ENCODE measurements around the gene TSHR.
A peak's percentile ranks its signal among the peaks of the same experiment; 100 is the strongest.
"Not testable (repeated sequence)": the region's sequence is repeated elsewhere in the genome, so short reads cannot be mapped to it uniquely, and the experiment has no call there.

TSHR gene

DNA sequence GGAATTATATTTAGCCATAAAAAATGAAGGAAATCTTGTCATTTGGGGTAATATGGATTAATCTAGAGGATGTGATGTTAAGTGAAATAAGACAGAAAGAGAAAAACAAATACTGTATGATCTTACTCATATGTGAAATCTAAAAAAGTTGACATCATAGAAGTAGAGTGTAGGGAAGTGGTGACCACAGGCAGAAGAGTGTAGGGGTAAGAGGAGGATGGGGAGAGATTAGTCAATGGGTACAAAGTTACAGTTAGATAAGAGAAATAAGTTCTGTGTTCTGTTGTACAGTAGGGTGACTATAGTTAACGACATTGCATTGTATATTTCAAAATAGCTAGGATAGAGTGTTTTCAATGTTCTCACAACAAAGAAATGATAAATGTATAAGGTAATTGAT, 87.0 kb downstream of the TSHR start:
- TF ChIP-seq GATA1 (IDR thresholded peaks at IDR 0.05; ENCODE audit: low read depth, low read length) (no peak), POLR2A (IDR thresholded peaks at IDR 0.05; ENCODE audit: low read length) (no peak)
- DNase-seq: no peak

- no peak for TF ChIP-seq GATA1 (IDR thresholded peaks at IDR 0.05; ENCODE audit: low read depth, low read length)
- TF ChIP-seq POLR2A (IDR thresholded peaks at IDR 0.05; ENCODE audit: low read length): no peak
- no peak for DNase-seq
These were observed 96.1 kb downstream of the TSHR start for GRCh38 chr14:81051547-81051946.

- not testable (repeated sequence) for DNase-seq
These were observed 98.6 kb downstream of the TSHR start for GRCh38 chr14:81054057-81054456.

GRCh38 chr14:81055971-81056370, 100.5 kb downstream of the TSHR start:
- no peak for TF ChIP-seq POLR2A (IDR thresholded peaks at IDR 0.05; ENCODE audit: low read length)
- no peak for TF ChIP-seq GATA1 (IDR thresholded peaks at IDR 0.05; ENCODE audit: low read depth, low read length)
- DNase-seq: peak in 1 of 2 experiments; percentile 3

DNA sequence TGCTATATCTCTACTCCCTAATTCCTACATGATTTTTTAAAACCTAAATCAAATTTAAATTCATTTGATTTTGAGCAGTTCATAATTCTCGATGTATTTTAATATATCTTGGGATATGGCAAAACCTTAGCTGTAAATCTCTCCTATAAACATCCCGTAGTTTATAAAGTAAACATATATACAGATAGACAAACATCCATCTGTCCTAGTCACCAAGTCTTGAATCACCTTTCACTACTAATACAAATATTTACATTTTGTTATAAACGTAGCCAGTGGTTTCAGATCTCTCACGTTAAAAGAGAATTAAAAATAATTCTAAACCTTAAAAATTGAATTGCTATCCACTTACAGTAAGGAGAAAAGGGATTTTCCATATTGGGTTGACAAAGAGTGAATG, 107.0 kb downstream of the TSHR start:
- no peak for DNase-seq
- TF ChIP-seq POLR2A (IDR thresholded peaks at IDR 0.05; ENCODE audit: low read length): no peak
- no peak for TF ChIP-seq GATA1 (IDR thresholded peaks at IDR 0.05; ENCODE audit: low read depth, low read length)

DNA sequence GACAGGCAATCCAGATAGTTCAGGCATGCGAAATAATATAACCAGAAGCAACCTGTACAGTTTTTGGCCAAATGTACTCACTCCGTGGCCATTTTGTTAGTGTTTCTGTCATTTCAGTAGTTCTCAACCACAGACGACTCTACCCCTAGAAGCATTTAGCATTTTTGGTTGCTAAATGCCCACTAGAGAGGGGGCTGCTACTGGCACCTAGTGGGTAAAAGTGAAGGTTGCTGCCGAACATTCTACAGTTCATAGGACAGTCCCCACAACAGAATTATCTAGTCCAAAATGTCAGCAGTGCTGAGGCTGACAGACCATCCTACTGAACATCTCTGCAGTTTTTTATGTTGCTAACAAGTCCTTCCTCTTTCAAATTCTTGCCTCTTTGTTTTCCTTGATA, 107.4 kb downstream of the TSHR start:
- peak; percentile 74 to 79 for DNase-seq
- TF ChIP-seq GATA1 (IDR thresholded peaks at IDR 0.05; ENCODE audit: low read depth, low read length): no peak
- TF ChIP-seq POLR2A (IDR thresholded peaks at IDR 0.05; ENCODE audit: low read length): no peak

GRCh38 chr14:81066672-81067071, 111.3 kb downstream of the TSHR start:
- no peak for TF ChIP-seq GATA1 (IDR thresholded peaks at IDR 0.05; ENCODE audit: low read depth, low read length)
- TF ChIP-seq POLR2A (IDR thresholded peaks at IDR 0.05; ENCODE audit: low read length): no peak
- DNase-seq: no peak

DNA sequence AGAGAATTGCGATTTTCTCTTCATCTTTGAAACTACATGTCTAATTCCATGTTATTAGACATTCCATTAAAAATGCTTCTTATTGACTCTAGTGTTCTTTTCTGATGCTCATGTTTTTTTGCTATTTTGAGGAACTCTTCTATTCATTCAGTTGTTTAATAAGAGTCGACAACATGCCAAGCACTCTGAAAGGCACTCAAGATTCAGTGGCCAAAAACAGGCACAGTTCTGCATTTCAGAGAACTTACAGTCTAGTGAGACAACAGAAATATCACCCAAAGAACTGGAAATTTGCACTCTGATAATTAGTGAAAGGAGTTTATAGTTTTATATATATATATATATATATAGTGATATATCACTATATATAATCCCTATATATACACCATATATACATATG, 111.7 kb downstream of the TSHR start:
- TF ChIP-seq POLR2A (IDR thresholded peaks at IDR 0.05; ENCODE audit: low read length): no peak
- no peak for TF ChIP-seq GATA1 (IDR thresholded peaks at IDR 0.05; ENCODE audit: low read depth, low read length)
- DNase-seq: no peak

DNA sequence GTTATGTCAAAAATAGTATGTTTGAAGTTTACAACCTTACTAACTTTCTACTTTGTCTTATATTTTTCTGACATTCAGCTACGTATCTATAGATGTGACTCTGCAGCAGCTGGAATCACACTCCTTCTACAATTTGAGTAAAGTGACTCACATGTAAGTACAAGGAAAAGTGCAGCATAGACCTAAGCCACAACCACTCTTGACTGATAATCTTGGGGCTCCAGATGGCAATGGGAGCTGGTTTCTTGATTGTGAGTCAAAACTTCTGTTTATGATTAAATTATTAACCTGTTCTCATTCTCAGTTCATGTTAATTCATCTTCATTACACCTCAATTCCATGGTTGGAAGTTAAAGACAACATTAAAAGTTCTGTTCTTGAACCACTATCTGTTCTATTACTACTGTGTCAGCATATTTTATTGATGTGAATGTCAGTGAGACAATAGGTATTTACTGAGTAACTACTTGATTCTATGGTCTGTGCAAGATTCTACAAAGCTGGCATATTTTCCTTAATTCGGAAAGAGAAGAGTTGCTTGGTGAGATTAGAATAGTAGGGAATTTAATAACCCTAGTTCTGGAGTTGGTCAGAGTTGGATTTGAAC, 112.9 kb downstream of the TSHR start:
- peak; percentile 30 to 40 for DNase-seq
- TF ChIP-seq GATA1 (IDR thresholded peaks at IDR 0.05; ENCODE audit: low read depth, low read length): no peak
- no peak for TF ChIP-seq POLR2A (IDR thresholded peaks at IDR 0.05; ENCODE audit: low read length)

DNA sequence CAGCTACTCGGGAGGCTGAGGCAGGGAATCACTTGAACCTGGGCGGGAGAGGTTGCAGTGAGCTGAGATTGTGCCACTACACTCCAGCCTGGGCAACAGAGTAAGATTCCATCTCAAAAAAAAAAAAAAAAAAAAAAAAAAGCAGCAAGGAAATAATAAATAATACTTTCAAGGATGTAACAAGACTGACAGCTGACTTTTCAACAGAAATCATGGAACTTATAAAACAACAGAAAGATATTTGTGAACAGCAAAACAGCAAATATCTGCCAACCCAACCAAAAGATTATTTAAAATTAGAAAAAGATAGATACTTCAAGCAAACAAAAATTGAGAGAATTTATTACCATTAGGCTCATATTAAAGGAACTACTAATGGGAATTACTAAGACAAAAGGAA, 115.1 kb downstream of the TSHR start:
- peak in 1 of 2 experiments; percentile 5 for DNase-seq
- TF ChIP-seq GATA1 (IDR thresholded peaks at IDR 0.05; ENCODE audit: low read depth, low read length) (no peak), POLR2A (IDR thresholded peaks at IDR 0.05; ENCODE audit: low read length) (no peak)

DNA sequence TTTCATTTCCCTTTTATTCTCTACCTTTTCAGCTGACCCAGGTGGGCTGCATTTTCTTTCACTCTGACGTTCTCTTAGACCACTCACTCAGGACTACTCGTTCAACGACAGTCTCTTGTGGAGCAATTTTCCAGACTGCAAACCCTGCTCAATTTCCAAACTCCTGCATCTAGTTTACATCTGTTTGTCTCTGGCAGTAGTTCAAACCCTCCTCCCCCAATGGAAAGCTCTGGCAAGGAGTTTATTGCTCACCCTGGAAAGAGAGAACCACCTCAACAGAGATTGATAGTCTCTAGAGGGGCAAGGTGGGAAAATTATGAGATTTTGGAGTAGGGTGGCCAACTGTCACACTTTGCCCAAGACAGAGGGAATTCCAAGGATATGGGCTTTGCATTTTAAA, 130.2 kb downstream of the TSHR start:
- DNase-seq: no peak
- TF ChIP-seq POLR2A (IDR thresholded peaks at IDR 0.05; ENCODE audit: low read length) (no peak), GATA1 (IDR thresholded peaks at IDR 0.05; ENCODE audit: low read depth, low read length) (no peak)

GRCh38 chr14:81087230-81087629, 131.8 kb downstream of the TSHR start:
- DNase-seq: no peak
- no peak for TF ChIP-seq GATA1 (IDR thresholded peaks at IDR 0.05; ENCODE audit: low read depth, low read length)
- TF ChIP-seq POLR2A (IDR thresholded peaks at IDR 0.05; ENCODE audit: low read length): no peak

GRCh38 chr14:81091139-81091538, 135.7 kb downstream of the TSHR start:
- TF ChIP-seq POLR2A (IDR thresholded peaks at IDR 0.05; ENCODE audit: low read length) (no peak), GATA1 (IDR thresholded peaks at IDR 0.05; ENCODE audit: low read depth, low read length) (no peak)

DNA sequence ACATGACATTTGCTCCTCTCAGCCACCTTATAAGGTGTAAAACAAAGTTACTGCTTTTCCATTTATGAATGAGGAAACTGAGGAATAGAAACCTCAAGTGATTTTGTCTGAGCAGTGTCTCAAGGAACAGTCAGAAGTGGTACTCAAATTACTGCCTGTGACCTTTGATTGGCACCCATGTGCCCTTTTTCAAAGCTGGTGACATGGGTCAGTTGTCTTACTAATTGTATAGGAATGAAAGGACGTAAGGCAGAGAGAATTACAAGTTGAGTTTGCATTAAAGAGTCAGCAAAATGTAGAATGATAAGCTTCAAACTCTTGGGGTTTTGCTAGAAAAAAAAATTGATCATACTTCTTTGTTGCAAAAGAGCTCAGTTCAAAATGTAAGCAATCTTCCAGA, 136.2 kb downstream of the TSHR start:
- TF ChIP-seq POLR2A (IDR thresholded peaks at IDR 0.05; ENCODE audit: low read length) (no peak), GATA1 (IDR thresholded peaks at IDR 0.05; ENCODE audit: low read depth, low read length) (no peak)
- no peak for DNase-seq

More at GRCh38 chr14:81091139-81091538, 135.7 kb downstream of the TSHR start:
- DNase-seq: no peak

DNA sequence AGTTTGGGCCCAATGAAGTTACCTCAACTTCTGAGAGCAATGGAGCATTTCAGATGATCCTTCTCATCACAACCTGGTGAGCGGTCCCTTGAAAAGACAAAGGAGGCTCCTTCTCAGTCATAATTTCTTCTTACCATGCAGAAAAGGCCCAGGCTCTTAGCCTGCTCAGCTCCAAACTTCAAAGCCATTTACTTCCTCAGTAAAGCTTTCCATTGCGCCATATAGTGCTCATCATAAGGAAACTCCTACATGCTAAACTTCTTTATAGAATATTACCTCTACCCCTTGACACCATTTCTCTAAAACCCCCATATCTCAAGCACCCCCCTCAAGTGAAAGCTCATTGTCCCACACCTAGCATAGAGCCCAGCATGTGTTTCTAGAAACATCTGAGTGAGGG, 138.2 kb downstream of the TSHR start:
- no peak for DNase-seq
- no peak for TF ChIP-seq GATA1 (IDR thresholded peaks at IDR 0.05; ENCODE audit: low read depth, low read length)
- no peak for TF ChIP-seq POLR2A (IDR thresholded peaks at IDR 0.05; ENCODE audit: low read length)

DNA sequence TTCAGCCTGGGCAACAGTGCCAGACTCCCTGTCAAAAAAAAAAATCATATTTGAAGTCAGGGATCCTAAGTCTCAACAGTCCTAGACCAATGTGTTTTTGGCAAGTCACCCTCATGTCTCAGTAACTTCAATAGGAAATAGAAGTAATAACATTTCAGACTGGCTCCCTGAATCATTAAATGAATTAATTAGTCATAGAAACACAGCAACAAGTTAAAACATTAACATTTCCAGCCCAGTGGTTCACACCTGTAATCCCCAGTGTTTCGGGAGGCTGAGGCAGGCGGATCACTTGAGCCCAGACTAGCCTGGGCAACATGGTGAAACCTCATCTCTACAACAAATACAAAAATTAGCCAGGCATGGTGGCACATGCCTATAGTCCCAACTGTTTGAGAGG, 140.1 kb downstream of the TSHR start:
- no peak for TF ChIP-seq POLR2A (IDR thresholded peaks at IDR 0.05; ENCODE audit: low read length)
- TF ChIP-seq GATA1 (IDR thresholded peaks at IDR 0.05; ENCODE audit: low read depth, low read length): no peak
- DNase-seq: no peak
